Lower lobe of right lung (tissue), 2 donors: ENCODE data around the gene CCDC169. TPM values are rescaled to one million over a fixed set of nuclear protein-coding genes. Genes with fewer than 3 reads are reported as not detected.
"Not testable (repeated sequence)": the region's sequence is repeated elsewhere in the genome, so short reads cannot be mapped to it uniquely, and the experiment has no call there.

ENCODE experiments used
- ATAC-seq, 2 donors: fragments of 200-7000 bp; cut with Tn5 transposase; one replicate each; pipeline ENCODE4 v1.9.1; 2020 to 2022; ENCODE audit warnings: mild to moderate bottlenecking in 2 of 2, moderate library complexity in 2 of 2
- DNase-seq: peaks from one replicate; pipeline ENCODE4 v3.0.0-alpha.2; 2020
- H3K27ac ChIP-seq: fragments of 200-600 bp; one replicate; pipeline ENCODE4 v1.8.0; 2022
- H3K27me3 ChIP-seq: fragments of 200-600 bp; one replicate; pipeline ENCODE4 v1.8.0; 2022; ENCODE audit warnings: low read depth
- H3K36me3 ChIP-seq: fragments of 200-600 bp; one replicate; pipeline ENCODE4 v1.8.0; 2022; ENCODE audit warnings: mild to moderate bottlenecking
- H3K4me1 ChIP-seq: fragments of 200-600 bp; one replicate; pipeline ENCODE4 v1.8.0; 2022
- H3K4me3 ChIP-seq: fragments of 200-600 bp; one replicate; pipeline ENCODE4 v1.8.0; 2022; ENCODE audit warnings: mild to moderate bottlenecking
- H3K9me3 ChIP-seq: fragments of 200-600 bp; one replicate; pipeline ENCODE4 v1.8.0; 2022
- intact Hi-C: fragments of 100-400 bp; cut with DNase I; formaldehyde crosslinking; loops from one replicate; pipeline ENCODE4 v1.11.0; 2022
- total RNA-seq: library from RNA; stranded (reverse); fragmentation: NEBNext Ultra II Directional; extraction: Animal tissue kit (Norgen Biotek cat#: 25700); gene quantifications from one replicate; pipeline ENCODE4 v1.2.1, GENCODE V29; 2021
- TF ChIP-seq, protein P1 (sequence below): fragments of 200-600 bp; IDR thresholded peaks from one replicate; pipeline ENCODE4 v1.8.0; 2022; ENCODE audit warnings: antibody characterized with exemption, mild to moderate bottlenecking
- donor health status: DM: no; HTN: yes; CAD: no; lungs with severe emphysema.

The CCDC169 gene
- total RNA-seq, 1 donor from 2014 or later = not detected

GRCh38 chr13:36337938-36338641 is 40.5 kb upstream of the CCDC169 start:
- H3K9me3 ChIP-seq = no peaks in the 10 kb centered on the region
- no peaks in the 10 kb centered on the region for H3K27me3 ChIP-seq
- H3K36me3 ChIP-seq = peaks cover 17% of the 10 kb centered on the region
- no peak for DNase-seq
- H3K27ac ChIP-seq = no peak overlapping the region
- peaks cover 40% of the 10 kb centered on the region for H3K4me1 ChIP-seq
- ATAC-seq = no peak
- no peak overlapping the region for H3K4me3 ChIP-seq
- TF ChIP-seq, protein P1, sequence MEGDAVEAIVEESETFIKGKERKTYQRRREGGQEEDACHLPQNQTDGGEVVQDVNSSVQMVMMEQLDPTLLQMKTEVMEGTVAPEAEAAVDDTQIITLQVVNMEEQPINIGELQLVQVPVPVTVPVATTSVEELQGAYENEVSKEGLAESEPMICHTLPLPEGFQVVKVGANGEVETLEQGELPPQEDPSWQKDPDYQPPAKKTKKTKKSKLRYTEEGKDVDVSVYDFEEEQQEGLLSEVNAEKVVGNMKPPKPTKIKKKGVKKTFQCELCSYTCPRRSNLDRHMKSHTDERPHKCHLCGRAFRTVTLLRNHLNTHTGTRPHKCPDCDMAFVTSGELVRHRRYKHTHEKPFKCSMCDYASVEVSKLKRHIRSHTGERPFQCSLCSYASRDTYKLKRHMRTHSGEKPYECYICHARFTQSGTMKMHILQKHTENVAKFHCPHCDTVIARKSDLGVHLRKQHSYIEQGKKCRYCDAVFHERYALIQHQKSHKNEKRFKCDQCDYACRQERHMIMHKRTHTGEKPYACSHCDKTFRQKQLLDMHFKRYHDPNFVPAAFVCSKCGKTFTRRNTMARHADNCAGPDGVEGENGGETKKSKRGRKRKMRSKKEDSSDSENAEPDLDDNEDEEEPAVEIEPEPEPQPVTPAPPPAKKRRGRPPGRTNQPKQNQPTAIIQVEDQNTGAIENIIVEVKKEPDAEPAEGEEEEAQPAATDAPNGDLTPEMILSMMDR = no peak
- intact Hi-C loops = no loop called here

GRCh38 chr13:36332986-36333385 is 35.4 kb upstream of the CCDC169 start:
- DNase-seq (no peak), ATAC-seq (no peak)
- Histone ChIP-seq H3K4me1 (peaks cover 30% of the 10 kb centered on the region), H3K9me3 (no peaks in the 10 kb centered on the region), H3K4me3 (no peak overlapping the region), H3K27ac (no peak overlapping the region), H3K27me3 (no peaks in the 10 kb centered on the region), H3K36me3 (peaks cover 50% of the 10 kb centered on the region)
- TF ChIP-seq, protein P1 = no peak
- intact Hi-C loops = no loop called here

DNA sequence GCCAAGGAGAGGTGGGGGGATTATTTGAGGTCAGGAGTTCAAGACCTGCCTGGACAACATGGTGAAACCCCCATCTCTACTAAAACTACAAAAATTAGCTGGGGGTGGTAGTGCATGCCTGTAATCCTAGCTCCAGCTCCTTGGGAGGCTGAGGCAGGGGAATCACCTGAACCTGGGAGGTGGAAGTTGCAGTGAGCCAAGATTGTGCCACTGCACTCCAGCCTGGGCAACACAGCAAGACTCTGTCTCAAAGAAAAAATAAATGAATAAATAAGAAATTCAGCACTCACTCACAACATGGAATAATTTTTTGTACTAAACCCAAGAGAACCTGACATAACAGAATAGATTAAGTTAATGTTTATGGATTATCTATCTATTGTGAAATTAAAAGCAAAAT is 34.6 kb upstream of the CCDC169 start:
- H3K9me3 ChIP-seq, H3K4me3 ChIP-seq, H3K27me3 ChIP-seq, intact Hi-C loops, ATAC-seq, DNase-seq, H3K27ac ChIP-seq: not testable (repeated sequence)
- H3K36me3 ChIP-seq = peaks cover 57% of the 10 kb centered on the region
- H3K4me1 ChIP-seq = peaks cover 30% of the 10 kb centered on the region

- no peaks in the 10 kb centered on the region for H3K9me3 ChIP-seq
- TF ChIP-seq, protein P1 = no peak
- peaks cover 67% of the 10 kb centered on the region for H3K36me3 ChIP-seq
- no peak overlapping the region for H3K27ac ChIP-seq
- H3K27me3 ChIP-seq = no peaks in the 10 kb centered on the region
- intact Hi-C loops = no loop called here
- DNase-seq = no peak
- no peak for ATAC-seq
- H3K4me3 ChIP-seq = no peak overlapping the region
- peaks cover 25% of the 10 kb centered on the region for H3K4me1 ChIP-seq
These were observed 33.7 kb upstream of the CCDC169 start for GRCh38 chr13:36331280-36331679.

- no peak overlapping the region for H3K4me3 ChIP-seq
- H3K36me3 ChIP-seq = peaks cover 75% of the 10 kb centered on the region
- peaks cover 21% of the 10 kb centered on the region for H3K4me1 ChIP-seq
- no peaks in the 10 kb centered on the region for H3K27me3 ChIP-seq
- H3K9me3 ChIP-seq = no peaks in the 10 kb centered on the region
- TF ChIP-seq, protein P1 = no peak
- no peak for ATAC-seq
- no peak for DNase-seq
- H3K27ac ChIP-seq = no peak overlapping the region
- intact Hi-C loops = no loop called here
These were observed 31.7 kb upstream of the CCDC169 start for GRCh38 chr13:36329361-36329760.

DNA sequence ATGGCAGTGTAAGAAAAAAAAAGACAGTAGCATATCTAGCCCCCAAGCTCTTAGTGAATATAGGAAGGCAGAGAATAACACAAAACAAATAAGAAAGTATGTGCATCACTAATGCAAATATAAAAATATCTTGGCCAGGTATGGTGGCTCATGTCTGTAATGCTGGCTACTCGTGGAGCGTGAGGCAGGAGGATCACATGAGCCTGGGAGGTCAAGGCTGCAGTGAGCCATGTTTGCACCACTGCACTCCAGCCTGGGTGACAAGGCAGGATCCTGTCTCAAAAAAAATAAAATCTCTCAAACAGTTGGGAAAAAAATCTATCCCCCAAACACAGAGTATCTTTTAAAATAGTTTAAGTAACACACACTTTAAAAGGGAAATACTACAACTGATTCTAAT is 31.2 kb upstream of the CCDC169 start:
- H3K4me3 ChIP-seq = no peak overlapping the region
- no peaks in the 10 kb centered on the region for H3K9me3 ChIP-seq
- TF ChIP-seq, protein P1 = no peak
- ATAC-seq (no peak), DNase-seq (no peak)
- peaks cover 75% of the 10 kb centered on the region for H3K36me3 ChIP-seq
- H3K4me1 ChIP-seq = peaks cover 16% of the 10 kb centered on the region
- no peaks in the 10 kb centered on the region for H3K27me3 ChIP-seq
- no peak overlapping the region for H3K27ac ChIP-seq
- intact Hi-C loops = no loop called here
